ENCODE measurements around the gene AKAP4. TPM values are rescaled to one million over a fixed set of nuclear protein-coding genes. Genes with fewer than 3 reads are reported as not detected.
A peak's percentile ranks its signal among the peaks of the same experiment; 100 is the strongest.

AKAP4 gene, protein sequence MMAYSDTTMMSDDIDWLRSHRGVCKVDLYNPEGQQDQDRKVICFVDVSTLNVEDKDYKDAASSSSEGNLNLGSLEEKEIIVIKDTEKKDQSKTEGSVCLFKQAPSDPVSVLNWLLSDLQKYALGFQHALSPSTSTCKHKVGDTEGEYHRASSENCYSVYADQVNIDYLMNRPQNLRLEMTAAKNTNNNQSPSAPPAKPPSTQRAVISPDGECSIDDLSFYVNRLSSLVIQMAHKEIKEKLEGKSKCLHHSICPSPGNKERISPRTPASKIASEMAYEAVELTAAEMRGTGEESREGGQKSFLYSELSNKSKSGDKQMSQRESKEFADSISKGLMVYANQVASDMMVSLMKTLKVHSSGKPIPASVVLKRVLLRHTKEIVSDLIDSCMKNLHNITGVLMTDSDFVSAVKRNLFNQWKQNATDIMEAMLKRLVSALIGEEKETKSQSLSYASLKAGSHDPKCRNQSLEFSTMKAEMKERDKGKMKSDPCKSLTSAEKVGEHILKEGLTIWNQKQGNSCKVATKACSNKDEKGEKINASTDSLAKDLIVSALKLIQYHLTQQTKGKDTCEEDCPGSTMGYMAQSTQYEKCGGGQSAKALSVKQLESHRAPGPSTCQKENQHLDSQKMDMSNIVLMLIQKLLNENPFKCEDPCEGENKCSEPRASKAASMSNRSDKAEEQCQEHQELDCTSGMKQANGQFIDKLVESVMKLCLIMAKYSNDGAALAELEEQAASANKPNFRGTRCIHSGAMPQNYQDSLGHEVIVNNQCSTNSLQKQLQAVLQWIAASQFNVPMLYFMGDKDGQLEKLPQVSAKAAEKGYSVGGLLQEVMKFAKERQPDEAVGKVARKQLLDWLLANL
- total RNA-seq (2021), result not detected in 3 replicates
- not detected for Bru-seq, nascent RNA
- long read RNA-seq, experiment 1, result 0 reads
- long read RNA-seq, experiment 2, result 0 reads
- long read RNA-seq, experiment 3, result 0 reads

DNA sequence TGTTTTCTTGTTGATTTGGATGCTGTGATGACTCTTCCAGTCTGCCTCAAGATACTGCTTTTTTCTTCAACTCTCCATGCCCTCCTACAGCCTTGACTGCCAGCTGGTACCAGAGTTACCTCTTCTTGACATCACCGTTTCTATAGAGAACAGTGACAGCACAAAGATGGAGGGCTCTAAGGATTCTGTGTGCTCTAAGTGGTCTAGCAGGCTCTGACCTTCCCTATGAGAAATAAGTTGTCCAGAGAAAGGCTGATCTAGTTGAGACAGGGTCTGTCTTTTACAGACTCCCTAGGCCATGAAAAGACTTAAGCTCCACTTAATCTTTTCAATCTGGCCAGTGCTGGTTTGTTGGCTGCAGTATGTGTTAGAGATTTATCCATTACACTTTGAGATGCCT, at the start of gene AKAP4:
AKAP4 (minus strand) TSS at position 101 of the 400 bp plus-strand sequence. CDS start 118 bp downstream, outside the sequence.
- H3K27ac Mint-ChIP-seq, result no peak within 1 kb of the TSS
- ATAC-seq, result no peak
- no peak for TF ChIP-seq ZNF317 (CRISPR knock-in tag; IDR thresholded peaks at IDR 0.05; ENCODE audit: borderline replicate concordance, low read depth)
- no peak for TF ChIP-seq ESRRA (CRISPR knock-in tag; IDR thresholded peaks at IDR 0.05; ENCODE audit: borderline replicate concordance)
- no peak for TF ChIP-seq JUN (CRISPR knock-in tag; IDR thresholded peaks at IDR 0.05)
- no peak for TF ChIP-seq NFE2L1 (CRISPR knock-in tag; IDR thresholded peaks at IDR 0.05)
- TF ChIP-seq, protein P1, sequence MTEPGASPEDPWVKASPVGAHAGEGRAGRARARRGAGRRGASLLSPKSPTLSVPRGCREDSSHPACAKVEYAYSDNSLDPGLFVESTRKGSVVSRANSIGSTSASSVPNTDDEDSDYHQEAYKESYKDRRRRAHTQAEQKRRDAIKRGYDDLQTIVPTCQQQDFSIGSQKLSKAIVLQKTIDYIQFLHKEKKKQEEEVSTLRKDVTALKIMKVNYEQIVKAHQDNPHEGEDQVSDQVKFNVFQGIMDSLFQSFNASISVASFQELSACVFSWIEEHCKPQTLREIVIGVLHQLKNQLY (CRISPR knock-in tag; IDR thresholded peaks at IDR 0.05), result no peak
- TF ChIP-seq CBFB (CRISPR knock-in tag; IDR thresholded peaks at IDR 0.05; ENCODE audit: low read depth), result no peak
- TF ChIP-seq, protein P2, sequence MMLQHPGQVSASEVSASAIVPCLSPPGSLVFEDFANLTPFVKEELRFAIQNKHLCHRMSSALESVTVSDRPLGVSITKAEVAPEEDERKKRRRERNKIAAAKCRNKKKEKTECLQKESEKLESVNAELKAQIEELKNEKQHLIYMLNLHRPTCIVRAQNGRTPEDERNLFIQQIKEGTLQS (CRISPR knock-in tag; conservative IDR thresholded peaks at IDR 0.05), result no peak
- TF ChIP-seq SMAD4 (CRISPR knock-in tag; IDR thresholded peaks at IDR 0.05), result no peak
- TF ChIP-seq NR2C2 (CRISPR knock-in tag; IDR thresholded peaks at IDR 0.05), result no peak
- TF ChIP-seq, protein P3, sequence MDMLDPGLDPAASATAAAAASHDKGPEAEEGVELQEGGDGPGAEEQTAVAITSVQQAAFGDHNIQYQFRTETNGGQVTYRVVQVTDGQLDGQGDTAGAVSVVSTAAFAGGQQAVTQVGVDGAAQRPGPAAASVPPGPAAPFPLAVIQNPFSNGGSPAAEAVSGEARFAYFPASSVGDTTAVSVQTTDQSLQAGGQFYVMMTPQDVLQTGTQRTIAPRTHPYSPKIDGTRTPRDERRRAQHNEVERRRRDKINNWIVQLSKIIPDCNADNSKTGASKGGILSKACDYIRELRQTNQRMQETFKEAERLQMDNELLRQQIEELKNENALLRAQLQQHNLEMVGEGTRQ (CRISPR knock-in tag; IDR thresholded peaks at IDR 0.05), result no peak
- TF ChIP-seq HMGA2 (CRISPR knock-in tag; IDR thresholded peaks at IDR 0.05), result no peak
- TF ChIP-seq ATF1 (CRISPR knock-in tag; IDR thresholded peaks at IDR 0.05), result no peak
- H3K4me1 Mint-ChIP-seq, result peaks cover 14% of the 10 kb centered on the region
- H3K9me3 Mint-ChIP-seq, result no peaks in the 10 kb centered on the region
- no peaks in the 10 kb centered on the region; the same call in 1 of the 2 replicates for H3K27me3 Mint-ChIP-seq (ENCODE audit: low read depth)
- no peak within 1 kb of the TSS for H3K4me3 Mint-ChIP-seq
- ChIA-PET CTCF (no interaction called here), POLR2A (no interaction called here)
- no peaks in the 10 kb centered on the region for H3K36me3 Mint-ChIP-seq
- DNase-seq (ENCODE audit: low spot score), result no peak

DNA sequence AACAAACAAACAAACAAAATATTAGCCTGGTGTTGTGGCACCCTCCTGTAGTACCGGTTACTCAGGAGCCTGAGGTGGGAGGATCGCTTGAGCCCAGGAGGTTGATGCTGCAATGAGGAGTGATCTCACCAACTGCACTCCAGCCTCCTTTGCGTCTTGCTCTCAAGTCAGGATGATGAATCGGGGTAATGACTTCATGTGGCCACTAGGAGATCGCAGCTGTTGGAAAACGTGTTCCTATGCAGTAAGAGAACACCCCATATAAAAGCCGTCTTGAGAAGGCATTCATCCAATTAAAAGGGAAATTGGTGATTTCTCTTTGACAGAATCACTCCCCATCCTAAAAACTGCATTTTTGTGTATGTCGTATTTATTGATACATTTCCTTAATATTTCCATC, 10.7 kb upstream of the AKAP4 start:
- POLR2A ChIA-PET, result no interaction called here
- H3K9me3 Mint-ChIP-seq, result no peaks in the 10 kb centered on the region
- H3K36me3 Mint-ChIP-seq, result no peaks in the 10 kb centered on the region
- no peaks in the 10 kb centered on the region for H3K4me1 Mint-ChIP-seq
- no peak overlapping the region for H3K27ac Mint-ChIP-seq
- H3K27me3 Mint-ChIP-seq (ENCODE audit: low read depth), result no peaks in the 10 kb centered on the region
- DNase-seq (ENCODE audit: low spot score) (peak; percentile 34), ATAC-seq (peak; percentile 78)
- CTCF ChIA-PET, result interaction anchor here (1.5 kb wide), 1 partner anchor 376 kb away, joined by 3 read pairs; no protein-coding TSS in a partner anchor
- TF ChIP-seq, protein P2 (CRISPR knock-in tag; conservative IDR thresholded peaks at IDR 0.05), result no peak
- TF ChIP-seq, protein P4, sequence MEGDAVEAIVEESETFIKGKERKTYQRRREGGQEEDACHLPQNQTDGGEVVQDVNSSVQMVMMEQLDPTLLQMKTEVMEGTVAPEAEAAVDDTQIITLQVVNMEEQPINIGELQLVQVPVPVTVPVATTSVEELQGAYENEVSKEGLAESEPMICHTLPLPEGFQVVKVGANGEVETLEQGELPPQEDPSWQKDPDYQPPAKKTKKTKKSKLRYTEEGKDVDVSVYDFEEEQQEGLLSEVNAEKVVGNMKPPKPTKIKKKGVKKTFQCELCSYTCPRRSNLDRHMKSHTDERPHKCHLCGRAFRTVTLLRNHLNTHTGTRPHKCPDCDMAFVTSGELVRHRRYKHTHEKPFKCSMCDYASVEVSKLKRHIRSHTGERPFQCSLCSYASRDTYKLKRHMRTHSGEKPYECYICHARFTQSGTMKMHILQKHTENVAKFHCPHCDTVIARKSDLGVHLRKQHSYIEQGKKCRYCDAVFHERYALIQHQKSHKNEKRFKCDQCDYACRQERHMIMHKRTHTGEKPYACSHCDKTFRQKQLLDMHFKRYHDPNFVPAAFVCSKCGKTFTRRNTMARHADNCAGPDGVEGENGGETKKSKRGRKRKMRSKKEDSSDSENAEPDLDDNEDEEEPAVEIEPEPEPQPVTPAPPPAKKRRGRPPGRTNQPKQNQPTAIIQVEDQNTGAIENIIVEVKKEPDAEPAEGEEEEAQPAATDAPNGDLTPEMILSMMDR (IDR thresholded peaks at IDR 0.05), result peak; percentile 35; the same call in 1 of the 2 replicates
- no peak overlapping the region for H3K4me3 Mint-ChIP-seq

DNA sequence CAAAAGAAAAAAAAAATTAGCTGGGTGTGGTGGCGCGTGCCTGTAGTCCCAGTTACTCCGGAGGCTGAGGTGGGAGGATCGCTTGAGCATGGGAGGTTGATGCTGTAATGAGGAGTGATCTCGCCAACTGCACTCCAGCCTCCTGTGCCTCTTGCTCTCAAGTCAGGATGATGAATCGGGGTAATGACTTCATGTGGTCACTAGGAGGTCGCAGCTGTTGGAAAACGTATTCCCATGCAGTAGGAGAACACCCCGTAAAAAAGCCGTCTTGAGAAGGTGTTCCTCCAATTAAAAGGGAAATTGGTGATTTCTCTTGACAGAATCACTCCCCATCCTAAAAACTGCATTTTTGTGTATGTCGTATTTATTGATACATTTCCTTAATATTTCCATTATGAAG, 5.9 kb upstream of the AKAP4 start:
- Mint-ChIP-seq H3K27ac (no peak overlapping the region), H3K4me1 (peaks cover 14% of the 10 kb centered on the region), H3K9me3 (no peaks in the 10 kb centered on the region), H3K27me3 (ENCODE audit: low read depth) (no peaks in the 10 kb centered on the region), H3K4me3 (no peak overlapping the region), H3K36me3 (no peaks in the 10 kb centered on the region)
- ChIA-PET CTCF (interaction anchor here (1.3 to 1.6 kb wide), 2 partner anchors 106 to 107 kb away, joined by 5 to 8 read pairs; no protein-coding TSS in a partner anchor), POLR2A (no interaction called here)
- DNase-seq (ENCODE audit: low spot score), result no peak
- ATAC-seq, result no peak; the same call in 1 of the 2 replicates
- TF ChIP-seq ZNF263 (CRISPR knock-in tag; IDR thresholded peaks at IDR 0.05; ENCODE audit: low read depth) (no peak), KAT7 (CRISPR knock-in tag; IDR thresholded peaks at IDR 0.05; ENCODE audit: borderline replicate concordance) (no peak), SMAD3 (CRISPR knock-in tag; IDR thresholded peaks at IDR 0.05; ENCODE audit: borderline replicate concordance) (no peak), TCF7 (CRISPR knock-in tag; IDR thresholded peaks at IDR 0.05; ENCODE audit: low read depth) (no peak), RELA (CRISPR knock-in tag; IDR thresholded peaks at IDR 0.05; ENCODE audit: borderline replicate concordance) (no peak), FOXK1 (CRISPR knock-in tag; IDR thresholded peaks at IDR 0.05) (no peak)
- TF ChIP-seq, protein P5, sequence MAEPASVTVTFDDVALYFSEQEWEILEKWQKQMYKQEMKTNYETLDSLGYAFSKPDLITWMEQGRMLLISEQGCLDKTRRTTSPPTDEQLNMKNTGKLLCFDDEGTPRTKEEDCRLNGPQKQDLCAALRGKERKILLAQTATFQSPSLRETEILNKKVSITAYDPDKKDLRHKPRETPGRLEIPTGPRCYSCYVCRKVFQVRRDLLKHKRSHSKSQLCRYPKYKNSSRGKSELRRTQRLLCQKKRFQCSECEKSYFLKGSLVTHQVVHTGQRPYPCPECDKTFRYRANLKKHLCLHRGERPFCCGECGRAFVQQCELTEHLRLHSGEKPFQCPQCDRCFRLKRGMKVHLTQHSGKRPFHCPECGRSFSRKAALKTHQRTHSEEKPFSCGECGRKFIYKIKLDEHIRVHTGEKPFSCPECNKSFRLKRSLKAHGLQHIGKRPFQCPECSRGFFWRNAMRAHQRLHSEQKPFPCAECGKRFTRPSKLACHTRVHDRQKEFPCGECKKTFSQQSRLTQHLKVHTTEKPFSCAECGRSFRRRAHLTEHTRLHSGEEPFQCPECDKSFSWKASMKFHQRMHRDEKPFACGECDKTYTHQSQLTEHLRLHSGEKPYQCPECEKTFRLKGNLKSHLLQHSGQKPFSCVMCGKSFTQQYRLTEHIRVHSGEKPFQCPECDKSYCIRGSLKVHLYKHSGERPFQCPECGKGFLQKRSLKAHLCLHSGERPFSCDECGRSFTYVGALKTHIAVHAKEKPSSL (CRISPR knock-in tag; conservative IDR thresholded peaks at IDR 0.05), result no peak
- TF ChIP-seq, protein P6, sequence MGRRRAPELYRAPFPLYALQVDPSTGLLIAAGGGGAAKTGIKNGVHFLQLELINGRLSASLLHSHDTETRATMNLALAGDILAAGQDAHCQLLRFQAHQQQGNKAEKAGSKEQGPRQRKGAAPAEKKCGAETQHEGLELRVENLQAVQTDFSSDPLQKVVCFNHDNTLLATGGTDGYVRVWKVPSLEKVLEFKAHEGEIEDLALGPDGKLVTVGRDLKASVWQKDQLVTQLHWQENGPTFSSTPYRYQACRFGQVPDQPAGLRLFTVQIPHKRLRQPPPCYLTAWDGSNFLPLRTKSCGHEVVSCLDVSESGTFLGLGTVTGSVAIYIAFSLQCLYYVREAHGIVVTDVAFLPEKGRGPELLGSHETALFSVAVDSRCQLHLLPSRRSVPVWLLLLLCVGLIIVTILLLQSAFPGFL (CRISPR knock-in tag; IDR thresholded peaks at IDR 0.05; ENCODE audit: borderline replicate concordance), result no peak
